ENCODE results near the gene URB2.

URB2 gene

DNA sequence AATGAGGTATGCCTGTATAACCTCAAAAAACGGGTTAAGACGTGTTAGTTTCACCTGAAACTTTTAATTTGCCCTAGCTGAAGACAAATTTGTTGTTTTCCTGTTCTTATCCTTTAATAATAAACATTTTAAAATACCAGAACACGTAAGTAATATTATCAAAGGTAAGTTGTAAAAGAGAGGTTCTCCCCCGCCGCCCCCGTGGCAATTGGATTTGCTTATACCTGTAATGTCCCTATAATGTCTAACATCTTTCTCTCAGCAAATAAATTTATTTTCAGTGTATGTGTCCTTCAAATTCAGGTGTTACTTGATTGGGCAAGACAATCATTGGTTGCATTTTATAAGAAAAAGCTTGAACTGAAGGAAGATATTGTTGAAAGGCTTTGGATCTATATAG, 5.9 kb downstream of the URB2 start:
- Histone ChIP-seq H3K27ac (ENCODE audit: extremely low read depth, low read depth, low read length) (no peak overlapping the region), H3K4me1 (ENCODE audit: control insufficient read depth, insufficient read depth, low read length) (peaks cover 6% of the 10 kb centered on the region; the same call in 1 of the 2 replicates), H3K9me3 (ENCODE audit: control insufficient read depth, insufficient read depth, low read depth, low read length) (no peaks in the 10 kb centered on the region), H3K36me3 (ENCODE audit: control insufficient read depth in 2 of 2, insufficient read depth in 1 of 2, low read length in 2 of 2) (peaks cover 48 to 63% of the 10 kb centered on the region in 2 experiments), H3K4me3 (ENCODE audit: low read depth, low read length) (no peak overlapping the region)
- ChIA-PET POLR2A (interaction anchor here (0.7 kb wide), 1 partner anchor 580 kb away, joined by 9 read pairs; no protein-coding TSS in a partner anchor), CTCF (interaction anchor here (0.6 to 1.7 kb wide), 3 partner anchors 60 to 198 kb away, joined by 3 to 4 read pairs (median 3); partner anchors contain the start of gene ABCB10)
- TF ChIP-seq, protein P1, sequence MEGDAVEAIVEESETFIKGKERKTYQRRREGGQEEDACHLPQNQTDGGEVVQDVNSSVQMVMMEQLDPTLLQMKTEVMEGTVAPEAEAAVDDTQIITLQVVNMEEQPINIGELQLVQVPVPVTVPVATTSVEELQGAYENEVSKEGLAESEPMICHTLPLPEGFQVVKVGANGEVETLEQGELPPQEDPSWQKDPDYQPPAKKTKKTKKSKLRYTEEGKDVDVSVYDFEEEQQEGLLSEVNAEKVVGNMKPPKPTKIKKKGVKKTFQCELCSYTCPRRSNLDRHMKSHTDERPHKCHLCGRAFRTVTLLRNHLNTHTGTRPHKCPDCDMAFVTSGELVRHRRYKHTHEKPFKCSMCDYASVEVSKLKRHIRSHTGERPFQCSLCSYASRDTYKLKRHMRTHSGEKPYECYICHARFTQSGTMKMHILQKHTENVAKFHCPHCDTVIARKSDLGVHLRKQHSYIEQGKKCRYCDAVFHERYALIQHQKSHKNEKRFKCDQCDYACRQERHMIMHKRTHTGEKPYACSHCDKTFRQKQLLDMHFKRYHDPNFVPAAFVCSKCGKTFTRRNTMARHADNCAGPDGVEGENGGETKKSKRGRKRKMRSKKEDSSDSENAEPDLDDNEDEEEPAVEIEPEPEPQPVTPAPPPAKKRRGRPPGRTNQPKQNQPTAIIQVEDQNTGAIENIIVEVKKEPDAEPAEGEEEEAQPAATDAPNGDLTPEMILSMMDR (tag by site-specific recombination; IDR thresholded peaks at IDR 0.05), result no peak
- TF ChIP-seq ZNF214 (tag by site-specific recombination; IDR thresholded peaks at IDR 0.05; ENCODE audit: borderline replicate concordance), result no peak
- no peak for TF ChIP-seq ZNF529 (tag by site-specific recombination; IDR thresholded peaks at IDR 0.05; ENCODE audit: insufficient replicate concordance)
- no peak for TF ChIP-seq ZNF514 (tag by site-specific recombination; IDR thresholded peaks at IDR 0.05)
- no peak for TF ChIP-seq ZNF350 (tag by site-specific recombination; IDR thresholded peaks at IDR 0.05)
- TF ChIP-seq ZNF830 (tag by site-specific recombination; IDR thresholded peaks at IDR 0.05; ENCODE audit: low read depth), result no peak
- TF ChIP-seq ZFP69B (tag by site-specific recombination; IDR thresholded peaks at IDR 0.05), result no peak
- TF ChIP-seq GLIS1 (tag by site-specific recombination; IDR thresholded peaks at IDR 0.05), result no peak
- no peak for TF ChIP-seq ZNF521 (tag by site-specific recombination; IDR thresholded peaks at IDR 0.05)
- TF ChIP-seq, protein P2, sequence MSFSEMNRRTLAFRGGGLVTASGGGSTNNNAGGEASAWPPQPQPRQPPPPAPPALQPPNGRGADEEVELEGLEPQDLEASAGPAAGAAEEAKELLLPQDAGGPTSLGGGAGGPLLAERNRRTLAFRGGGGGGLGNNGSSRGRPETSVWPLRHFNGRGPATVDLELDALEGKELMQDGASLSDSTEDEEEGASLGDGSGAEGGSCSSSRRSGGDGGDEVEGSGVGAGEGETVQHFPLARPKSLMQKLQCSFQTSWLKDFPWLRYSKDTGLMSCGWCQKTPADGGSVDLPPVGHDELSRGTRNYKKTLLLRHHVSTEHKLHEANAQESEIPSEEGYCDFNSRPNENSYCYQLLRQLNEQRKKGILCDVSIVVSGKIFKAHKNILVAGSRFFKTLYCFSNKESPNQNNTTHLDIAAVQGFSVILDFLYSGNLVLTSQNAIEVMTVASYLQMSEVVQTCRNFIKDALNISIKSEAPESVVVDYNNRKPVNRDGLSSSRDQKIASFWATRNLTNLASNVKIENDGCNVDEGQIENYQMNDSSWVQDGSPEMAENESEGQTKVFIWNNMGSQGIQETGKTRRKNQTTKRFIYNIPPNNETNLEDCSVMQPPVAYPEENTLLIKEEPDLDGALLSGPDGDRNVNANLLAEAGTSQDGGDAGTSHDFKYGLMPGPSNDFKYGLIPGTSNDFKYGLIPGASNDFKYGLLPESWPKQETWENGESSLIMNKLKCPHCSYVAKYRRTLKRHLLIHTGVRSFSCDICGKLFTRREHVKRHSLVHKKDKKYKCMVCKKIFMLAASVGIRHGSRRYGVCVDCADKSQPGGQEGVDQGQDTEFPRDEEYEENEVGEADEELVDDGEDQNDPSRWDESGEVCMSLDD (tag by site-specific recombination; IDR thresholded peaks at IDR 0.05), result no peak
- no peak for TF ChIP-seq HOXA7 (CRISPR knock-in tag; IDR thresholded peaks at IDR 0.05; ENCODE audit: borderline replicate concordance)
- no peak for TF ChIP-seq ZNF776 (tag by site-specific recombination; IDR thresholded peaks at IDR 0.05; ENCODE audit: borderline replicate concordance)
- TF ChIP-seq ZNF624 (tag by site-specific recombination; IDR thresholded peaks at IDR 0.05), result no peak
- TF ChIP-seq ZNF571 (tag by site-specific recombination; IDR thresholded peaks at IDR 0.05), result no peak
- no peak for TF ChIP-seq ZNF701 (tag by site-specific recombination; IDR thresholded peaks at IDR 0.05)
- TF ChIP-seq, protein P3, sequence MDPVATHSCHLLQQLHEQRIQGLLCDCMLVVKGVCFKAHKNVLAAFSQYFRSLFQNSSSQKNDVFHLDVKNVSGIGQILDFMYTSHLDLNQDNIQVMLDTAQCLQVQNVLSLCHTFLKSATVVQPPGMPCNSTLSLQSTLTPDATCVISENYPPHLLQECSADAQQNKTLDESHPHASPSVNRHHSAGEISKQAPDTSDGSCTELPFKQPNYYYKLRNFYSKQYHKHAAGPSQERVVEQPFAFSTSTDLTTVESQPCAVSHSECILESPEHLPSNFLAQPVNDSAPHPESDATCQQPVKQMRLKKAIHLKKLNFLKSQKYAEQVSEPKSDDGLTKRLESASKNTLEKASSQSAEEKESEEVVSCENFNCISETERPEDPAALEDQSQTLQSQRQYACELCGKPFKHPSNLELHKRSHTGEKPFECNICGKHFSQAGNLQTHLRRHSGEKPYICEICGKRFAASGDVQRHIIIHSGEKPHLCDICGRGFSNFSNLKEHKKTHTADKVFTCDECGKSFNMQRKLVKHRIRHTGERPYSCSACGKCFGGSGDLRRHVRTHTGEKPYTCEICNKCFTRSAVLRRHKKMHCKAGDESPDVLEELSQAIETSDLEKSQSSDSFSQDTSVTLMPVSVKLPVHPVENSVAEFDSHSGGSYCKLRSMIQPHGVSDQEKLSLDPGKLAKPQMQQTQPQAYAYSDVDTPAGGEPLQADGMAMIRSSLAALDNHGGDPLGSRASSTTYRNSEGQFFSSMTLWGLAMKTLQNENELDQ (tag by site-specific recombination; IDR thresholded peaks at IDR 0.05; ENCODE audit: low read depth), result no peak
- no peak for TF ChIP-seq ZNF354C (tag by site-specific recombination; IDR thresholded peaks at IDR 0.05; ENCODE audit: borderline replicate concordance, low read depth)
- no peak for TF ChIP-seq ZNF211 (tag by site-specific recombination; IDR thresholded peaks at IDR 0.05; ENCODE audit: low read depth)
- TF ChIP-seq, protein P4, sequence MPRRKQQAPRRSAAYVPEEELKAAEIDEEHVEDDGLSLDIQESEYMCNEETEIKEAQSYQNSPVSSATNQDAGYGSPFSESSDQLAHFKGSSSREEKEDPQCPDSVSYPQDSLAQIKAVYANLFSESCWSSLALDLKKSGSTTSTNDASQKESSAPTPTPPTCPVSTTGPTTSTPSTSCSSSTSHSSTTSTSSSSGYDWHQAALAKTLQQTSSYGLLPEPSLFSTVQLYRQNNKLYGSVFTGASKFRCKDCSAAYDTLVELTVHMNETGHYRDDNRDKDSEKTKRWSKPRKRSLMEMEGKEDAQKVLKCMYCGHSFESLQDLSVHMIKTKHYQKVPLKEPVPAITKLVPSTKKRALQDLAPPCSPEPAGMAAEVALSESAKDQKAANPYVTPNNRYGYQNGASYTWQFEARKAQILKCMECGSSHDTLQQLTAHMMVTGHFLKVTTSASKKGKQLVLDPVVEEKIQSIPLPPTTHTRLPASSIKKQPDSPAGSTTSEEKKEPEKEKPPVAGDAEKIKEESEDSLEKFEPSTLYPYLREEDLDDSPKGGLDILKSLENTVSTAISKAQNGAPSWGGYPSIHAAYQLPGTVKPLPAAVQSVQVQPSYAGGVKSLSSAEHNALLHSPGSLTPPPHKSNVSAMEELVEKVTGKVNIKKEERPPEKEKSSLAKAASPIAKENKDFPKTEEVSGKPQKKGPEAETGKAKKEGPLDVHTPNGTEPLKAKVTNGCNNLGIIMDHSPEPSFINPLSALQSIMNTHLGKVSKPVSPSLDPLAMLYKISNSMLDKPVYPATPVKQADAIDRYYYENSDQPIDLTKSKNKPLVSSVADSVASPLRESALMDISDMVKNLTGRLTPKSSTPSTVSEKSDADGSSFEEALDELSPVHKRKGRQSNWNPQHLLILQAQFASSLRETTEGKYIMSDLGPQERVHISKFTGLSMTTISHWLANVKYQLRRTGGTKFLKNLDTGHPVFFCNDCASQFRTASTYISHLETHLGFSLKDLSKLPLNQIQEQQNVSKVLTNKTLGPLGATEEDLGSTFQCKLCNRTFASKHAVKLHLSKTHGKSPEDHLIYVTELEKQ (tag by site-specific recombination; IDR thresholded peaks at IDR 0.05; ENCODE audit: borderline replicate concordance), result no peak
